ENCODE data around the gene RAC2.
"Not testable (repeated sequence)": the region's sequence is repeated elsewhere in the genome, so short reads cannot be mapped to it uniquely, and the experiment has no call there.

Gene RAC2

GRCh38 chr22:37258005-37258752 is 14.1 kb upstream of the RAC2 start:
- no peak for TF ChIP-seq CTCF (IDR thresholded peaks at IDR 0.05; ENCODE audit: low read depth, low read length, missing control alignments)
- DNase-seq (ENCODE audit: extremely low read depth, low read depth) = no peak
- H3K4me3 ChIP-seq (replicated peaks; ENCODE audit: low read depth, low read length) = no peak overlapping the region

- no peak for TF ChIP-seq CTCF (IDR thresholded peaks at IDR 0.05; ENCODE audit: low read depth, low read length, missing control alignments)
- H3K4me3 ChIP-seq (replicated peaks; ENCODE audit: low read depth, low read length) = no peak overlapping the region
- DNase-seq (ENCODE audit: extremely low read depth, low read depth) = no peak
These were observed 12.1 kb upstream of the RAC2 start for GRCh38 chr22:37256075-37256726.

GRCh38 chr22:37255558-37256006 is 11.5 kb upstream of the RAC2 start:
- DNase-seq (ENCODE audit: extremely low read depth, low read depth) = no peak
- TF ChIP-seq CTCF (IDR thresholded peaks at IDR 0.05; ENCODE audit: low read depth, low read length, missing control alignments) = no peak
- H3K4me3 ChIP-seq (replicated peaks; ENCODE audit: low read depth, low read length) = no peak overlapping the region

- TF ChIP-seq CTCF (IDR thresholded peaks at IDR 0.05; ENCODE audit: low read depth, low read length, missing control alignments) = no peak
- H3K4me3 ChIP-seq (replicated peaks; ENCODE audit: low read depth, low read length) = no peak overlapping the region
- DNase-seq (ENCODE audit: extremely low read depth, low read depth) = no peak
These were observed 10.8 kb upstream of the RAC2 start for GRCh38 chr22:37254867-37255233.

GRCh38 chr22:37254209-37254866 is 10.3 kb upstream of the RAC2 start:
- no peak for TF ChIP-seq CTCF (IDR thresholded peaks at IDR 0.05; ENCODE audit: low read depth, low read length, missing control alignments)
- DNase-seq (ENCODE audit: extremely low read depth, low read depth) = no peak
- no peak overlapping the region for H3K4me3 ChIP-seq (replicated peaks; ENCODE audit: low read depth, low read length)

GRCh38 chr22:37253126-37253660 is 9.1 kb upstream of the RAC2 start:
- TF ChIP-seq CTCF (IDR thresholded peaks at IDR 0.05; ENCODE audit: low read depth, low read length, missing control alignments) = peak; percentile 25
- no peak overlapping the region for H3K4me3 ChIP-seq (replicated peaks; ENCODE audit: low read depth, low read length)
- no peak for DNase-seq (ENCODE audit: extremely low read depth, low read depth)

GRCh38 chr22:37251836-37252235 is 7.8 kb upstream of the RAC2 start:
- not testable (repeated sequence) for H3K4me3 ChIP-seq (replicated peaks; ENCODE audit: low read depth, low read length); DNase-seq (ENCODE audit: extremely low read depth, low read depth)
